Measurements from ENCODE around the gene FOXP1.

- TF ChIP-seq, protein P1, sequence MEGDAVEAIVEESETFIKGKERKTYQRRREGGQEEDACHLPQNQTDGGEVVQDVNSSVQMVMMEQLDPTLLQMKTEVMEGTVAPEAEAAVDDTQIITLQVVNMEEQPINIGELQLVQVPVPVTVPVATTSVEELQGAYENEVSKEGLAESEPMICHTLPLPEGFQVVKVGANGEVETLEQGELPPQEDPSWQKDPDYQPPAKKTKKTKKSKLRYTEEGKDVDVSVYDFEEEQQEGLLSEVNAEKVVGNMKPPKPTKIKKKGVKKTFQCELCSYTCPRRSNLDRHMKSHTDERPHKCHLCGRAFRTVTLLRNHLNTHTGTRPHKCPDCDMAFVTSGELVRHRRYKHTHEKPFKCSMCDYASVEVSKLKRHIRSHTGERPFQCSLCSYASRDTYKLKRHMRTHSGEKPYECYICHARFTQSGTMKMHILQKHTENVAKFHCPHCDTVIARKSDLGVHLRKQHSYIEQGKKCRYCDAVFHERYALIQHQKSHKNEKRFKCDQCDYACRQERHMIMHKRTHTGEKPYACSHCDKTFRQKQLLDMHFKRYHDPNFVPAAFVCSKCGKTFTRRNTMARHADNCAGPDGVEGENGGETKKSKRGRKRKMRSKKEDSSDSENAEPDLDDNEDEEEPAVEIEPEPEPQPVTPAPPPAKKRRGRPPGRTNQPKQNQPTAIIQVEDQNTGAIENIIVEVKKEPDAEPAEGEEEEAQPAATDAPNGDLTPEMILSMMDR (IDR thresholded peaks at IDR 0.05): no peak
- TF ChIP-seq POLR2AphosphoS5 (IDR thresholded peaks at IDR 0.05): no peak
- TF ChIP-seq POLR2A (IDR thresholded peaks at IDR 0.05): no peak
- no peak for TF ChIP-seq EP300 (IDR thresholded peaks at IDR 0.05)
Observed at GRCh38 chr3:71176366-71176765, 407.2 kb downstream of the FOXP1 start.
